Right atrium auricular region (tissue), 2 donors: ENCODE measurements around the gene CBARP. TPM values are rescaled to one million over a fixed set of nuclear protein-coding genes. Genes with fewer than 3 reads are reported as not detected.

Experiments
- DNase-seq: peaks from one replicate; pipeline ENCODE4 v3.0.0-alpha.2; 2019; ENCODE audit warnings: low spot score
- H3K27ac ChIP-seq, 2 donors: fragments of 200-600 bp; sonication (generic); 1 replicate in 1 of 2; 2 replicates in 1 of 2; pipeline ENCODE4 v1.5.1; 2016 to 2019
- H3K27me3 ChIP-seq, 2 donors: fragments of 200-600 bp; sonication (generic); one replicate each; pipeline versions ENCODE4 v1.5.1 to v1.6.0; 2017 to 2019
- H3K36me3 ChIP-seq: fragments of 200-600 bp; sonication (generic); one replicate; pipeline ENCODE4 v1.5.1; 2016
- H3K4me1 ChIP-seq, 2 donors: fragments of 200-600 bp; sonication (generic); one replicate each; pipeline versions ENCODE4 v1.5.1 to v1.6.0; 2017 to 2019
- H3K4me3 ChIP-seq, 2 donors: fragments of 200-600 bp; sonication (generic); 1 replicate in 1 of 2; 2 replicates in 1 of 2; pipeline ENCODE4 v1.5.1; 2017 to 2019; ENCODE audit warnings: mild to moderate bottlenecking in 1 of 2, moderate library complexity in 1 of 2
- H3K9me3 ChIP-seq, 2 donors: fragments of 200-600 bp; sonication (generic); one replicate each; pipeline ENCODE4 v1.5.1; 2019
- total RNA-seq, 2 donors: library from RNA; depleted of rRNA; stranded (reverse); fragments of >200 nt; gene quantifications; one replicate each; pipeline ENCODE4 v1.1.0, GENCODE V29; 2016
- TF ChIP-seq, protein P1 (sequence below), 2 donors: fragments of 200-600 bp; sonication (generic); IDR thresholded peaks; one replicate each; pipeline ENCODE4 v1.5.1; 2019; ENCODE audit warnings: antibody characterized with exemption in 2 of 2

The CBARP gene
- total RNA-seq, 2 donors from 2014 or later = 2.4 to 2.6 TPM

DNA sequence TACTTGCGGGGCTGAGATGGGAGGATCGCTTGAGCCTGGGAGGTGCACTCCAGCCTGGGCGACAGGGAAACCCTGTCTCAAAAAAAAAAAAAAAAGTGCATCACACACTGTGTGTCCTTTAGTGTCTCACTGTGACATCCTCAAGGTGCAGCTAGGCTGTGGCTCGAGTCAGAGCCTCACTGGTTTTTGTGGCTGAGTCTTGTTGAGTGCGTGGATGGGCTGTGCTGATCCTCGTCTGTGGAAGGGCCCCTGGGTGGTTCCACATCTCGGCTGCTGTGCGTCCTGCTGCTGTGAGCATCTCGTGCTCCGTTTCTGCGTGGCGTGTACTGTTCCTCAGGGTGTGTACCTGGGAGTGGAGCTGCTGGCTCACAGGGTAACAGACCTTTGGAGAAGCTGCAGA lies 21.0 kb downstream of the CBARP start:
- H3K4me1 ChIP-seq = peaks cover 0 to 84% of the 10 kb centered on the region in 2 donors
- peaks cover 14% of the 10 kb centered on the region for H3K36me3 ChIP-seq
- H3K9me3 ChIP-seq = no peaks in the 10 kb centered on the region
- H3K27ac ChIP-seq = peak overlapping the region; percentile 91 to 95
- TF ChIP-seq, protein P1, sequence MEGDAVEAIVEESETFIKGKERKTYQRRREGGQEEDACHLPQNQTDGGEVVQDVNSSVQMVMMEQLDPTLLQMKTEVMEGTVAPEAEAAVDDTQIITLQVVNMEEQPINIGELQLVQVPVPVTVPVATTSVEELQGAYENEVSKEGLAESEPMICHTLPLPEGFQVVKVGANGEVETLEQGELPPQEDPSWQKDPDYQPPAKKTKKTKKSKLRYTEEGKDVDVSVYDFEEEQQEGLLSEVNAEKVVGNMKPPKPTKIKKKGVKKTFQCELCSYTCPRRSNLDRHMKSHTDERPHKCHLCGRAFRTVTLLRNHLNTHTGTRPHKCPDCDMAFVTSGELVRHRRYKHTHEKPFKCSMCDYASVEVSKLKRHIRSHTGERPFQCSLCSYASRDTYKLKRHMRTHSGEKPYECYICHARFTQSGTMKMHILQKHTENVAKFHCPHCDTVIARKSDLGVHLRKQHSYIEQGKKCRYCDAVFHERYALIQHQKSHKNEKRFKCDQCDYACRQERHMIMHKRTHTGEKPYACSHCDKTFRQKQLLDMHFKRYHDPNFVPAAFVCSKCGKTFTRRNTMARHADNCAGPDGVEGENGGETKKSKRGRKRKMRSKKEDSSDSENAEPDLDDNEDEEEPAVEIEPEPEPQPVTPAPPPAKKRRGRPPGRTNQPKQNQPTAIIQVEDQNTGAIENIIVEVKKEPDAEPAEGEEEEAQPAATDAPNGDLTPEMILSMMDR (IDR thresholded peaks at IDR 0.05) = no peak
- DNase-seq = no peak
- H3K27me3 ChIP-seq = no peaks in the 10 kb centered on the region
- H3K4me3 ChIP-seq = no peak overlapping the region

- no peaks in the 10 kb centered on the region for H3K36me3 ChIP-seq
- H3K27ac ChIP-seq = peak overlapping the region; percentile 91 to 95
- H3K9me3 ChIP-seq = no peaks in the 10 kb centered on the region
- peak overlapping the region in 1 of 2 donors; percentile 23 for H3K4me3 ChIP-seq
- no peak for DNase-seq
- H3K4me1 ChIP-seq = peaks cover 0 to 85% of the 10 kb centered on the region in 2 donors
- no peaks in the 10 kb centered on the region for H3K27me3 ChIP-seq
- TF ChIP-seq, protein P1 (IDR thresholded peaks at IDR 0.05) = no peak
Observed at GRCh38 chr19:1214862-1215731, 22.7 kb downstream of the CBARP start.

DNA sequence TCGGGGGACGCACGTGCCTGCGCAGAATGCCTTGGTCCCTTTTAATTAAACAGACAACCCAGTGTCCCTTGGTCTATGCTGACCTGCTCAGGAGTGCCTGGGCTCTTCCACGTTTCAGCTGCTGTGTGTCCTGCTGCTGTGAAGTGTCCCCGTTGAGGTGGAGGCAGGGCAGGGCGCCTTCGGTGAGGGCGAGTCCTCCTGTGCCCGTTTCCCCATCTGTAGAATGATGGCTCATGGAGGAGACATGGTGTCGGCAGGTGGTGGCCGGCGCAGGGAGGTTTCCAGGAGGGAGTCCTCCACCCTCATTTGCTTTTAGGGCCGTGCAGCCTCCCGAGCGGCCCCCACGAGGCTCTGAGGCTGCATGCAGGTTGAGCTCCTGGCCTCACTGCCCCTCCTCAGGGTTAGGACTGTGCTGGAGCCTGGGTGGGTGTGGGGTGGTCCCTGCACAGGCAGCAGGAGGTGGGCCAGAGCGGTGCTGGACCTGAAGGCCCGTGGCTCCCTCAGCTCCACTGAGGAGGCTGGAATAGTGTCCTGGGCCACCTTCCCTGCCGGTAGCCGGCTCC lies 23.4 kb downstream of the CBARP start:
- no peaks in the 10 kb centered on the region for H3K9me3 ChIP-seq
- peak overlapping the region; percentile 91 to 95 for H3K27ac ChIP-seq
- H3K4me3 ChIP-seq = peak overlapping the region in 1 of 2 donors; percentile 23
- no peak for DNase-seq
- no peaks in the 10 kb centered on the region for H3K27me3 ChIP-seq
- H3K36me3 ChIP-seq = no peaks in the 10 kb centered on the region
- TF ChIP-seq, protein P1 (IDR thresholded peaks at IDR 0.05) = no peak
- H3K4me1 ChIP-seq = peaks cover 0 to 88% of the 10 kb centered on the region in 2 donors

- Histone ChIP-seq H3K4me1 (peaks cover 0 to 89% of the 10 kb centered on the region in 2 donors), H3K27me3 (no peaks in the 10 kb centered on the region), H3K4me3 (peak overlapping the region in 1 of 2 donors; percentile 23), H3K9me3 (no peaks in the 10 kb centered on the region), H3K36me3 (no peaks in the 10 kb centered on the region), H3K27ac (peak overlapping the region; percentile 91 to 95)
- peak; percentile 74 for DNase-seq
- TF ChIP-seq, protein P1 (IDR thresholded peaks at IDR 0.05) = no peak
Observed at GRCh38 chr19:1213391-1214286, 24.2 kb downstream of the CBARP start.

DNA sequence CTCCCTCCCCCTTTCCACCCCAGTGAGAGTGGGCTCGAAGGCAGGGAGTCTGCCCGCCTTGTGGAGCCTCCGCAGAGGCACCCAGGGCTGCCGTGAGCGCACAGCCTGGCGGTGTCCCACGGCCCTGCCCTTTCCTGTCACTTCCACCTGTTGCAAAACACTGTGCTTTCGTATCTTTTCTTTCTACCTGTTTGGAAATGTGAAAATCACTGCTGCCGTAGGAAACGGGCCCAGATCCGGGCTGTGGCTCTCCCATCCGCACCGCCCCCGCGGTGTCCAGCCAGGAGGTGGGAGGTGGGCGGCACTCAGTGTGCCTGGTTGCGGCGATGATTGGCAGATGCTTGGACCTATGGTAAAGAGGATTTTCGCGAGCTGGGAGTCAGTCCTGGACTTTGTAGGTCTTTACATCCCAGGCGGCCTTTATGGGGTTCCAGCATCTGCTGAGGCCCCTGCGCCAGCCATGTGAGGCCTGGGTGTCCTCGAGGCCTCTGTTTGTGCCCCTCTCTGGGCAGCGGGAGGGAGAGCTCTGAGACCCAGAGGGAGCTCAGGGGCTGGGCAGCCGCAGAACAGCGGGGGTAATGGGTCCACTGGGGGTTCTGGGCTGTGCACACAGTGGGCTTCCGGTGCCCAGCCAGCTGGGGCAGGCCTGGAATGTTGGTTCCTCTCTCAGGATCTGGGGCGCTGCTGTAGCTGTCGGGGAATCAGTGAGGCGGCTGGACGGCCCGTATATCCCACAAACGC lies 26.1 kb downstream of the CBARP start:
- TF ChIP-seq, protein P1 (IDR thresholded peaks at IDR 0.05) = no peak
- H3K4me1 ChIP-seq = peaks cover 0 to 88% of the 10 kb centered on the region in 2 donors
- no peaks in the 10 kb centered on the region for H3K27me3 ChIP-seq
- DNase-seq = no peak
- H3K36me3 ChIP-seq = no peaks in the 10 kb centered on the region
- H3K9me3 ChIP-seq = no peaks in the 10 kb centered on the region
- H3K4me3 ChIP-seq = no peak overlapping the region
- peak overlapping the region; percentile 9 to 39 for H3K27ac ChIP-seq
